ENCODE measurements around the gene ZFAND3. TPM values are rescaled to one million over a fixed set of nuclear protein-coding genes. Genes with fewer than 3 reads are reported as not detected.

Gene ZFAND3
- total and polyA plus RNA-seq, 2 donors (not counting 3 experiments of a cell fraction or from before 2014, with no cell fraction given): 15.4 to 54.2 TPM

GRCh38 chr6:37792457-37793033 is 27.0 kb upstream of the ZFAND3 start:
- H3K4me2 ChIP-seq (ENCODE audit: insufficient read depth, low read length): no peak overlapping the region
- H3K4me1 ChIP-seq (ENCODE audit: control insufficient read depth, extremely low read depth, insufficient read depth, low read length): peaks cover 5% of the 10 kb centered on the region
- H3K9ac ChIP-seq (replicated peaks; ENCODE audit: extremely low read depth, insufficient read depth, low read length): no peak overlapping the region
- no peaks in the 10 kb centered on the region for H3K9me3 ChIP-seq (replicated peaks; ENCODE audit: control insufficient read depth, insufficient read depth, low read length)
- ChIA-PET CTCF (interaction anchor here (1.4 to 1.8 kb wide), 3 partner anchors 10 to 701 kb away, joined by 3 to 32 read pairs (median 4); no protein-coding TSS in a partner anchor), POLR2A (no interaction called here)
- no peak overlapping the region for H3K27ac ChIP-seq (ENCODE audit: insufficient read depth, low read depth, low read length)
- H3K4me3 ChIP-seq (replicated peaks in 1 of 3; ENCODE audit: insufficient read depth in 1 of 3, low read depth in 1 of 3, low read length in 3 of 3): no peak overlapping the region
- H3K36me3 ChIP-seq (ENCODE audit: control insufficient read depth in 2 of 2, extremely low read depth in 1 of 2, insufficient read depth in 2 of 2, low read length in 2 of 2): no peaks in the 10 kb centered on the region
- H3K27me3 ChIP-seq (ENCODE audit: control insufficient read depth in 2 of 2, insufficient read depth in 2 of 2, low read length in 2 of 2): peaks cover under 1 to 1% of the 10 kb centered on the region in 2 experiments
- H2AFZ ChIP-seq (ENCODE audit: low read depth, low read length): no peak overlapping the region
- no peak for FAIRE-seq
- H3K79me2 ChIP-seq (ENCODE audit: control insufficient read depth, insufficient read depth, low read length): no peaks in the 10 kb centered on the region
- no peak for TF ChIP-seq MYC (IDR thresholded peaks at IDR 0.05; ENCODE audit: low read depth, low read length)
- no peak for TF ChIP-seq GATA2 (IDR thresholded peaks at IDR 0.05; ENCODE audit: insufficient read depth, insufficient read length, low read depth, low read length)
- TF ChIP-seq FOS (IDR thresholded peaks at IDR 0.05; ENCODE audit: borderline replicate concordance, insufficient read depth, low read length): no peak
- TF ChIP-seq POLR2AphosphoS5 (IDR thresholded peaks at IDR 0.05; ENCODE audit: insufficient read depth, low read depth, low read length): no peak
- no peak for TF ChIP-seq EZH2 (IDR thresholded peaks at IDR 0.05; ENCODE audit: borderline replicate concordance, low read depth, low read length, severe bottlenecking)
- no peak for TF ChIP-seq CTCF (IDR thresholded peaks at IDR 0.05; ENCODE audit: extremely low read depth in 1 of 2, insufficient read depth in 1 of 2, low read depth in 1 of 2, low read length in 2 of 2)
- no peak for TF ChIP-seq MAX (IDR thresholded peaks at IDR 0.05; ENCODE audit: insufficient read depth, insufficient read length)
- TF ChIP-seq JUN (IDR thresholded peaks at IDR 0.05; ENCODE audit: borderline replicate concordance, insufficient read depth, insufficient read length, low read depth): no peak
- no peak for TF ChIP-seq POLR2A (IDR thresholded peaks at IDR 0.05; ENCODE audit: low read depth, low read length)
- dilution Hi-C loops (cut with MboI; ENCODE audit: extremely low pct_ligation_motif_present, low sequenced_read_pairs) (no loop called here), intact Hi-C loops (cut with micrococcal nuclease) (loop anchor here (5.0 to 10.0 kb wide), 2 partner anchors 362 to 780 kb away; no protein-coding TSS in a partner anchor)
- no peaks in the 10 kb centered on the region for H3K9me1 ChIP-seq (replicated peaks; ENCODE audit: control insufficient read depth, extremely low read depth, insufficient read depth, low read length)
- H4K20me1 ChIP-seq (replicated peaks; ENCODE audit: control insufficient read depth, extremely low read depth, insufficient read depth, low read length): no peaks in the 10 kb centered on the region
- no TSS peak for BruUV-seq (replicated peaks)
- DNase-seq (ENCODE audit: low read depth, low spot score): no peak
